OCI-LY1 (cell line): ENCODE measurements around the gene SLC39A13.

Source experiments
- EZH2 ChIP-seq: fragments of 200-600 bp; sonication (generic), shearing (Covaris generic); IDR thresholded peaks from 2 replicates; pipeline ENCODE4 v1.8.0; 2017; ENCODE audit warnings: borderline replicate concordance, mixed run types, mild to moderate bottlenecking, antibody characterized with exemption, low read length, moderate library complexity, mixed read lengths
- TF ChIP-seq, protein P1 (sequence below): fragments of 200-600 bp; sonication (generic), shearing (Covaris generic); IDR thresholded peaks from 2 replicates; pipeline ENCODE4 v1.5.1; 2017; ENCODE audit warnings: mild to moderate bottlenecking, antibody characterized with exemption, low read length, moderate library complexity, mixed read lengths

DNA sequence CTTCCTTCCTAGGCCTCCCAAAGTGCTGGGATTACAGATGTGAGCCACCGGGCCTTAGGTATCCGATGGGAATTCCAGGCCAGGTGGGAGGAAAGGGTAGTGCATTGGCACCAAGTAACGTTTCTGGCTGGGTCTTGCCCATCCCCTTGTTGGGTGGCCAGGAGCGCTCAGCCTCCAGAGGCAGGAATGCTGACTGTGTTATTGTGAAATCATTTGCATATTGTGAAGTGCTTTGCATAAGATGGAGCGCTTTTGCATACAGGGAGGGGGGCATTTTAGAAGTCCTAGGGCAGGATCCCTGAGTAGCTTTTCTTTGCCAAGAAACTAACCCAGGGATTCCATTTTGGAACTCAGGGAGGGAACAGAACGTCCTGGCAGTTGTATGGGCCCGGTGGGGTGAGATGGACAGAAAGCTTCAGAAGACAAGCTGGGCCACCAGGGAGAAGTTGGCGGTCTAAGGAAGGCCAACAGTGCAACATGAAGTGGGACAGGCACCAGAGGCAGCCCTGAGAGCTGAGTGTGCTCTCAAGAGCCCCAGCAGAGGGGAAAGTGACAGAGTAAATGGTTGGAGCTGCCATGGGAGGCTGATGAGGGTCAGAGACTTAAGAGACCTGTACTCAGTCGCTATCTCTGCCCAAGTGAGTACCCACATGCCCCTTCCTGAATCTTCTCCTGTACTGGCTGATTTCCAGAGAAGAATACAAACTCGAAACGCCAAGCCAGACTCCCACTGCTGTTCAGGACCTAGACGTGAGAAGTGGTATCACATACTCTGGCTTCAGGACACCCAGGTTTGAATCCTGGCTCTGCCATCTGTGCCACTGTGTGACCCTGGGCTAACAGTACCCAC lies 1.3 kb upstream of the SLC39A13 start:
- no peak for TF ChIP-seq EZH2
- TF ChIP-seq, protein P1, sequence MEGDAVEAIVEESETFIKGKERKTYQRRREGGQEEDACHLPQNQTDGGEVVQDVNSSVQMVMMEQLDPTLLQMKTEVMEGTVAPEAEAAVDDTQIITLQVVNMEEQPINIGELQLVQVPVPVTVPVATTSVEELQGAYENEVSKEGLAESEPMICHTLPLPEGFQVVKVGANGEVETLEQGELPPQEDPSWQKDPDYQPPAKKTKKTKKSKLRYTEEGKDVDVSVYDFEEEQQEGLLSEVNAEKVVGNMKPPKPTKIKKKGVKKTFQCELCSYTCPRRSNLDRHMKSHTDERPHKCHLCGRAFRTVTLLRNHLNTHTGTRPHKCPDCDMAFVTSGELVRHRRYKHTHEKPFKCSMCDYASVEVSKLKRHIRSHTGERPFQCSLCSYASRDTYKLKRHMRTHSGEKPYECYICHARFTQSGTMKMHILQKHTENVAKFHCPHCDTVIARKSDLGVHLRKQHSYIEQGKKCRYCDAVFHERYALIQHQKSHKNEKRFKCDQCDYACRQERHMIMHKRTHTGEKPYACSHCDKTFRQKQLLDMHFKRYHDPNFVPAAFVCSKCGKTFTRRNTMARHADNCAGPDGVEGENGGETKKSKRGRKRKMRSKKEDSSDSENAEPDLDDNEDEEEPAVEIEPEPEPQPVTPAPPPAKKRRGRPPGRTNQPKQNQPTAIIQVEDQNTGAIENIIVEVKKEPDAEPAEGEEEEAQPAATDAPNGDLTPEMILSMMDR: no peak
